Peyer's patch (tissue), 4 donors: Measurements from ENCODE around the gene NAA11. TPM values are rescaled to one million over a fixed set of nuclear protein-coding genes. Genes with fewer than 3 reads are reported as not detected.

ENCODE experiments used
- DNase-seq, 3 donors: peaks; one replicate each; pipeline ENCODE4 v3.0.0-alpha.2; 2017 to 2019
- H3K27ac ChIP-seq, 4 donors: fragments of 200-600 bp; sonication (generic); one replicate each; pipeline ENCODE4 v1.5.1; 2016 to 2019
- H3K27me3 ChIP-seq, 2 donors: fragments of 200-600 bp; sonication (generic); one replicate each; pipeline ENCODE4 v1.5.1; 2019
- H3K36me3 ChIP-seq, 3 donors: fragments of 200-600 bp; sonication (generic); one replicate each; pipeline ENCODE4 v1.5.1; 2016 to 2019
- H3K4me1 ChIP-seq, 4 donors: fragments of 200-600 bp; sonication (generic); one replicate each; pipeline ENCODE4 v1.5.1; 2016 to 2019
- H3K4me3 ChIP-seq, 4 donors: fragments of 200-600 bp; sonication (generic); 1 replicate in 3 of 4; 2 replicates in 1 of 4; pipeline ENCODE4 v1.5.1; 2016 to 2019; ENCODE audit warnings: mild to moderate bottlenecking in 1 of 4
- H3K9me3 ChIP-seq, 4 donors: fragments of 200-600 bp; sonication (generic); one replicate each; pipeline ENCODE4 v1.5.1; 2016 to 2019; ENCODE audit warnings: mild to moderate bottlenecking in 1 of 4
- CTCF ChIP-seq, 6 experiments: fragments of 450-650 bp in 4 of 6; fragments of 200-600 bp in 2 of 6; sonication (generic) in 1 of 6; IDR thresholded peaks; one replicate each; pipeline ENCODE4 v1.5.1; 2017 to 2019; ENCODE audit warnings: antibody characterized with exemption in 6 of 6, mild to moderate bottlenecking in 3 of 6, moderate library complexity in 1 of 6
- POLR2A ChIP-seq, 2 donors: fragments of 450-650 bp; IDR thresholded peaks; one replicate each; pipeline ENCODE4 v1.5.1; 2017; ENCODE audit warnings: antibody characterized with exemption in 2 of 2, mild to moderate bottlenecking in 2 of 2, moderate library complexity in 2 of 2
- total RNA-seq, 4 donors: library from RNA; depleted of rRNA; stranded (reverse); fragments of >200 nt; gene quantifications; one replicate each; pipeline ENCODE4 v1.1.0, GENCODE V29; 2016

NAA11 gene
- total RNA-seq, 4 donors from 2014 or later = not detected

GRCh38 chr4:79360006-79360405 is 34.1 kb upstream of the NAA11 start:
- Histone ChIP-seq H3K27me3 (no peaks in the 10 kb centered on the region), H3K9me3 (no peaks in the 10 kb centered on the region), H3K4me1 (no peaks in the 10 kb centered on the region), H3K36me3 (no peaks in the 10 kb centered on the region), H3K4me3 (no peak overlapping the region), H3K27ac (no peak overlapping the region)
- no peak for DNase-seq
- no peak for TF ChIP-seq POLR2A (IDR thresholded peaks at IDR 0.05)
- no peak for TF ChIP-seq CTCF (IDR thresholded peaks at IDR 0.05)

GRCh38 chr4:79358438-79358837 is 32.6 kb upstream of the NAA11 start:
- no peaks in the 10 kb centered on the region for H3K9me3 ChIP-seq
- no peak for DNase-seq
- no peaks in the 10 kb centered on the region for H3K4me1 ChIP-seq
- H3K27ac ChIP-seq = no peak overlapping the region
- no peaks in the 10 kb centered on the region for H3K27me3 ChIP-seq
- no peak for TF ChIP-seq POLR2A (IDR thresholded peaks at IDR 0.05)
- TF ChIP-seq CTCF (IDR thresholded peaks at IDR 0.05) = no peak
- no peaks in the 10 kb centered on the region for H3K36me3 ChIP-seq
- H3K4me3 ChIP-seq = no peak overlapping the region

GRCh38 chr4:79357365-79357764 is 31.5 kb upstream of the NAA11 start:
- no peak for TF ChIP-seq CTCF (IDR thresholded peaks at IDR 0.05)
- no peak for TF ChIP-seq POLR2A (IDR thresholded peaks at IDR 0.05)
- Histone ChIP-seq H3K4me3 (no peak overlapping the region), H3K27me3 (no peaks in the 10 kb centered on the region), H3K4me1 (no peaks in the 10 kb centered on the region), H3K27ac (no peak overlapping the region), H3K36me3 (no peaks in the 10 kb centered on the region), H3K9me3 (no peaks in the 10 kb centered on the region)
- DNase-seq = no peak

- no peak for TF ChIP-seq CTCF (IDR thresholded peaks at IDR 0.05)
- no peak for TF ChIP-seq POLR2A (IDR thresholded peaks at IDR 0.05)
- no peaks in the 10 kb centered on the region for H3K27me3 ChIP-seq
- no peaks in the 10 kb centered on the region for H3K4me1 ChIP-seq
- DNase-seq = no peak
- H3K9me3 ChIP-seq = no peaks in the 10 kb centered on the region
- no peak overlapping the region for H3K4me3 ChIP-seq
- H3K36me3 ChIP-seq = no peaks in the 10 kb centered on the region
- H3K27ac ChIP-seq = no peak overlapping the region
Measured at GRCh38 chr4:79353075-79353474, 27.2 kb upstream of the NAA11 start.

GRCh38 chr4:79348405-79348804 is 22.5 kb upstream of the NAA11 start:
- no peak for DNase-seq
- no peaks in the 10 kb centered on the region for H3K36me3 ChIP-seq
- H3K27me3 ChIP-seq = no peaks in the 10 kb centered on the region
- no peak for TF ChIP-seq CTCF (IDR thresholded peaks at IDR 0.05)
- no peak for TF ChIP-seq POLR2A (IDR thresholded peaks at IDR 0.05)
- H3K4me3 ChIP-seq = no peak overlapping the region
- no peaks in the 10 kb centered on the region for H3K4me1 ChIP-seq
- no peaks in the 10 kb centered on the region for H3K9me3 ChIP-seq
- no peak overlapping the region for H3K27ac ChIP-seq
